HepG2 (cell line): ENCODE results near the gene FEM1B. TPM values are rescaled to one million over a fixed set of nuclear protein-coding genes. Genes with fewer than 3 reads are reported as not detected.

Experiments
- CREB3 ChIP-seq: sonication (generic); formaldehyde crosslinking; IDR thresholded peaks from 2 replicates; pipeline ENCODE4 v1.5.0; 2020; ENCODE audit warnings: missing genetic modification reagents
- HNRNPK ChIP-seq: fragments of 200-400 bp; formaldehyde crosslinking; IDR thresholded peaks from 2 replicates; pipeline ENCODE4 v1.6.1; 2018; ENCODE audit warnings: low read length, low read depth, moderate library complexity, mild to moderate bottlenecking; ENCODE audit not compliant: poor library complexity, severe bottlenecking
- LRRFIP1 ChIP-seq: sonication (generic); formaldehyde crosslinking; conservative IDR thresholded peaks from 2 replicates; pipeline ENCODE4 v1.4.0; 2020; ENCODE audit warnings: missing genetic modification reagents
- MTF1 ChIP-seq: sonication (generic); formaldehyde crosslinking; IDR thresholded peaks from 2 replicates; pipeline ENCODE4 v1.5.0; 2020; ENCODE audit warnings: missing genetic modification reagents
- NFYB ChIP-seq: sonication (generic); formaldehyde crosslinking; IDR thresholded peaks from 2 replicates; pipeline ENCODE4 v1.4.0; 2020; ENCODE audit warnings: missing genetic modification reagents
- YEATS4 ChIP-seq: sonication (generic); formaldehyde crosslinking; IDR thresholded peaks from 2 replicates; pipeline ENCODE4 v1.4.0; 2020; ENCODE audit warnings: missing genetic modification reagents, borderline replicate concordance
- ZFYVE20 ChIP-seq: sonication (generic); formaldehyde crosslinking; IDR thresholded peaks from 2 replicates; pipeline ENCODE4 v1.8.0; 2023; ENCODE audit warnings: low read depth, mild to moderate bottlenecking, moderate library complexity, missing genetic modification reagents, borderline replicate concordance
- ZMYM4 ChIP-seq: sonication (generic); formaldehyde crosslinking; IDR thresholded peaks from 2 replicates; pipeline ENCODE4 v1.8.1; 2023; ENCODE audit warnings: mild to moderate bottlenecking, missing genetic modification reagents
- ZNF589 ChIP-seq: sonication (generic); formaldehyde crosslinking; conservative IDR thresholded peaks from 2 replicates; pipeline ENCODE4 v1.8.0; 2022; ENCODE audit warnings: mild to moderate bottlenecking, moderate library complexity, missing genetic modification reagents
- ZNF652 ChIP-seq: IDR thresholded peaks from 2 replicates; pipeline ENCODE4 v1.6.1; 2016; ENCODE audit warnings: low read depth, borderline replicate concordance
- ZNF687 ChIP-seq: sonication (generic); formaldehyde crosslinking; IDR thresholded peaks from 2 replicates; pipeline ENCODE4 v1.5.1; 2020; ENCODE audit warnings: mild to moderate bottlenecking, missing genetic modification reagents, moderate library complexity
- ZNF879 ChIP-seq: sonication (generic); formaldehyde crosslinking; IDR thresholded peaks from 2 replicates; pipeline ENCODE4 v1.8.1; 2023; ENCODE audit warnings: missing genetic modification reagents
- polyA plus RNA-seq, 8 experiments: library from polyadenylated mRNA; depleted of rRNA in 3 of 8; stranded (reverse) in 7 of 8; unstranded in 1 of 8; fragments of >200 nt; fragmentation: Illumina TruSeq in 4 of 8; extraction: Trizol in 4 of 8; gene quantifications; 2 replicates each; pipeline versions ENCODE4 v1.2.1 to v1.2.3, GENCODE V29; 2011 to 2016; ENCODE audit warnings: low read depth in 4 of 8, missing spikeins in 1 of 8, mixed read lengths in 1 of 8; ENCODE audit not compliant: insufficient read depth in 1 of 8
- total RNA-seq, 5 experiments: library from RNA; depleted of rRNA; stranded (reverse); fragments of >200 nt; fragmentation: Illumina TruSeq; extraction: Trizol; gene quantifications; 2 replicates each; pipeline ENCODE4 v1.2.3, GENCODE V29; 2016; ENCODE audit warnings: low read depth in 1 of 5
- TF ChIP-seq, protein P1 (sequence below): sonication (generic); formaldehyde crosslinking; IDR thresholded peaks from 2 replicates; pipeline ENCODE4 v1.4.0; 2020; ENCODE audit warnings: missing genetic modification reagents
- TF ChIP-seq, protein P2 (sequence below): sonication (generic); formaldehyde crosslinking; IDR thresholded peaks from 2 replicates; pipeline ENCODE4 v1.8.1; 2023; ENCODE audit warnings: mild to moderate bottlenecking, missing genetic modification reagents, borderline replicate concordance
- TF ChIP-seq, protein P3 (sequence below): sonication (generic); formaldehyde crosslinking; IDR thresholded peaks from 2 replicates; pipeline ENCODE4 v1.4.0; 2020; ENCODE audit warnings: mild to moderate bottlenecking, missing genetic modification reagents

Gene FEM1B
- total and polyA plus RNA-seq, 2 of the 13 experiments (the other 11 are each of a cell fraction or from before 2014, with no cell fraction given), result 38.1 to 40.0 TPM

GRCh38 chr15:68229386-68230156 lies 48.0 kb upstream of the FEM1B start, which contains the start of gene CLN6 (continued):
- TF ChIP-seq, protein P1, sequence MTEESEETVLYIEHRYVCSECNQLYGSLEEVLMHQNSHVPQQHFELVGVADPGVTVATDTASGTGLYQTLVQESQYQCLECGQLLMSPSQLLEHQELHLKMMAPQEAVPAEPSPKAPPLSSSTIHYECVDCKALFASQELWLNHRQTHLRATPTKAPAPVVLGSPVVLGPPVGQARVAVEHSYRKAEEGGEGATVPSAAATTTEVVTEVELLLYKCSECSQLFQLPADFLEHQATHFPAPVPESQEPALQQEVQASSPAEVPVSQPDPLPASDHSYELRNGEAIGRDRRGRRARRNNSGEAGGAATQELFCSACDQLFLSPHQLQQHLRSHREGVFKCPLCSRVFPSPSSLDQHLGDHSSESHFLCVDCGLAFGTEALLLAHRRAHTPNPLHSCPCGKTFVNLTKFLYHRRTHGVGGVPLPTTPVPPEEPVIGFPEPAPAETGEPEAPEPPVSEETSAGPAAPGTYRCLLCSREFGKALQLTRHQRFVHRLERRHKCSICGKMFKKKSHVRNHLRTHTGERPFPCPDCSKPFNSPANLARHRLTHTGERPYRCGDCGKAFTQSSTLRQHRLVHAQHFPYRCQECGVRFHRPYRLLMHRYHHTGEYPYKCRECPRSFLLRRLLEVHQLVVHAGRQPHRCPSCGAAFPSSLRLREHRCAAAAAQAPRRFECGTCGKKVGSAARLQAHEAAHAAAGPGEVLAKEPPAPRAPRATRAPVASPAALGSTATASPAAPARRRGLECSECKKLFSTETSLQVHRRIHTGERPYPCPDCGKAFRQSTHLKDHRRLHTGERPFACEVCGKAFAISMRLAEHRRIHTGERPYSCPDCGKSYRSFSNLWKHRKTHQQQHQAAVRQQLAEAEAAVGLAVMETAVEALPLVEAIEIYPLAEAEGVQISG (CRISPR knock-in tag), result peak; percentile 74
- TF ChIP-seq ZNF879 (CRISPR knock-in tag), result peak; percentile 66; the same call in 1 of the 2 replicates
- peak; percentile 59; the same call in 1 of the 2 replicates for TF ChIP-seq ZNF589 (CRISPR knock-in tag)
- TF ChIP-seq, protein P2, sequence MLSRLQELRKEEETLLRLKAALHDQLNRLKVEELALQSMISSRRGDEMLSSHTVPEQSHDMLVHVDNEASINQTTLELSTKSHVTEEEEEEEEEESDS, result peak; percentile 62; the same call in 1 of the 2 replicates
- no peak for TF ChIP-seq HNRNPK
- TF ChIP-seq, protein P3, sequence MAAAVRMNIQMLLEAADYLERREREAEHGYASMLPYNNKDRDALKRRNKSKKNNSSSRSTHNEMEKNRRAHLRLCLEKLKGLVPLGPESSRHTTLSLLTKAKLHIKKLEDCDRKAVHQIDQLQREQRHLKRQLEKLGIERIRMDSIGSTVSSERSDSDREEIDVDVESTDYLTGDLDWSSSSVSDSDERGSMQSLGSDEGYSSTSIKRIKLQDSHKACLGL (CRISPR knock-in tag), result peak; percentile 92
- peak; percentile 85; the same call in 1 of the 2 replicates for TF ChIP-seq ZFYVE20 (CRISPR knock-in tag)
- peak; percentile 96 for TF ChIP-seq CREB3 (CRISPR knock-in tag)
- TF ChIP-seq ZNF652 (CRISPR knock-in tag), result no peak
- TF ChIP-seq ZNF687 (CRISPR knock-in tag), result peak; percentile 93
- peak; percentile 58; the same call in 1 of the 2 replicates for TF ChIP-seq MTF1 (CRISPR knock-in tag)
- no peak for TF ChIP-seq NFYB (CRISPR knock-in tag)
- TF ChIP-seq LRRFIP1 (CRISPR knock-in tag), result no peak
- peak; percentile 97 for TF ChIP-seq YEATS4 (CRISPR knock-in tag)
- peak; percentile 44; the same call in 1 of the 2 replicates for TF ChIP-seq ZMYM4 (CRISPR knock-in tag)
